Measurements from ENCODE around the gene C22orf15.

The C22orf15 gene

GRCh38 chr22:23786261-23786710 lies 23.5 kb downstream of the C22orf15 start:
- H3K27me3 ChIP-seq, result no peaks in the 10 kb centered on the region
- TF ChIP-seq Cebpa-rat (IDR thresholded peaks at IDR 0.05), result no peak
- H3K9me3 ChIP-seq, result no peaks in the 10 kb centered on the region
- peaks cover 55% of the 10 kb centered on the region for H3K36me3 ChIP-seq
- H3K27ac ChIP-seq, result peak overlapping the region; percentile 100
- H3K9ac ChIP-seq, result peak overlapping the region; percentile 100
- H3K4me3 ChIP-seq, result peak overlapping the region; percentile 90
- H4K20me1 ChIP-seq, result peaks cover 41% of the 10 kb centered on the region
- peaks cover 91% of the 10 kb centered on the region for H3K4me1 ChIP-seq
- H3K4me2 ChIP-seq, result peak overlapping the region; percentile 84

DNA sequence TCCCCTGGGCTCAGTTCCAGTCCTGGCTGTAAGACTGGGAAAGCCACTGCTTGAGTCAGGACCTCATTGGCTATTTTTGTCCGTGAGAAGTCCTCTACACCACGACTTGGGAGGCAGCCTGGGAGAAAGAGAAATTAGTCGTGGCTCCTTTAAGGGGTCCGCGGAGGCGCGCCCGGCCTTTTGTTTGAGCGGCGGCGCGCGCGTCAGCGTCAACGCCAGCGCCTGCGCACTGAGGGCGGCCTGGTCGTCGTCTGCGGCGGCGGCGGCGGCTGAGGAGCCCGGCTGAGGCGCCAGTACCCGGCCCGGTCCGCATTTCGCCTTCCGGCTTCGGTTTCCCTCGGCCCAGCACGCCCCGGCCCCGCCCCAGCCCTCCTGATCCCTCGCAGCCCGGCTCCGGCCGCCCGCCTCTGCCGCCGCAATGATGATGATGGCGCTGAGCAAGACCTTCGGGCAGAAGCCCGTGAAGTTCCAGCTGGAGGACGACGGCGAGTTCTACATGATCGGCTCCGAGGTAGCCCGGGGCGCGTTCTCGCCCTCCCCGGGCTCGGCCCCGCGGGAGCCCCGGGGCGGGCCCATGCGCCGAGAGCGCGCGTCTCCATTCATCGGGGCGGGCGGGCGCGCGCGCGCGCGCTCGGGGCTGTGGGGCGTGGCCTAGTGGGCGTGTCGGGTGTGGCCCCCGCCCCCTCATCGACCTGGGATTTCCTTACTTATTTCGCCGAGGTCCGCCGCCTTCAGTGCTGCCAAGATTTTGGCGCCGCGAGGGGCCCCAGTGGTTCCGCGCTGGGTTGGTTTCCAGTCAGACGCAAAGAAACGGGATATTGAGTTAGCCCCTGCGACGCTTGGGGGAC lies 24.2 kb downstream of the C22orf15 start, which contains the start of gene SMARCB1:
Gene SMARCB1 (plus strand): TSS at position 215 of the 848 bp plus-strand sequence. CDS start 204 bp downstream, at position 419.
- TF ChIP-seq Cebpa-rat (IDR thresholded peaks at IDR 0.05), result no peak
- peaks cover 48% of the 10 kb centered on the region for H4K20me1 ChIP-seq
- H3K36me3 ChIP-seq, result peaks cover 55% of the 10 kb centered on the region

GRCh38 chr22:23787600-23787896 lies 24.8 kb downstream of the C22orf15 start:
- Histone ChIP-seq H3K27me3 (no peaks in the 10 kb centered on the region), H4K20me1 (peaks cover 54% of the 10 kb centered on the region), H3K4me3 (peak overlapping the region; percentile 90), H3K4me2 (peak overlapping the region; percentile 84), H3K36me3 (peaks cover 55% of the 10 kb centered on the region), H3K27ac (peak overlapping the region; percentile 100), H3K4me1 (peaks cover 91% of the 10 kb centered on the region), H3K9ac (peak overlapping the region; percentile 100), H3K9me3 (no peaks in the 10 kb centered on the region)
- no peak for TF ChIP-seq Cebpa-rat (IDR thresholded peaks at IDR 0.05)

More for the DNA sequence above, 24.2 kb downstream of the C22orf15 start, which contains the start of gene SMARCB1:
- Histone ChIP-seq H3K4me3 (peak within 1 kb of the TSS; percentile 90), H3K27ac (peak within 1 kb of the TSS; percentile 100), H3K4me2 (peak within 1 kb of the TSS; percentile 84), H3K4me1 (peaks cover 91% of the 10 kb centered on the region), H3K27me3 (no peaks in the 10 kb centered on the region), H3K9me3 (no peaks in the 10 kb centered on the region), H3K9ac (peak within 1 kb of the TSS; percentile 100)

GRCh38 chr22:23787910-23788309 lies 25.1 kb downstream of the C22orf15 start:
- peaks cover 55% of the 10 kb centered on the region for H3K36me3 ChIP-seq
- H3K9me3 ChIP-seq, result no peaks in the 10 kb centered on the region
- H4K20me1 ChIP-seq, result peaks cover 57% of the 10 kb centered on the region
- peak overlapping the region; percentile 84 for H3K4me2 ChIP-seq
- H3K9ac ChIP-seq, result peak overlapping the region; percentile 100
- H3K27ac ChIP-seq, result peak overlapping the region; percentile 100
- H3K27me3 ChIP-seq, result no peaks in the 10 kb centered on the region
- TF ChIP-seq Cebpa-rat (IDR thresholded peaks at IDR 0.05), result no peak
- peaks cover 91% of the 10 kb centered on the region for H3K4me1 ChIP-seq
- H3K4me3 ChIP-seq, result peak overlapping the region; percentile 90

DNA sequence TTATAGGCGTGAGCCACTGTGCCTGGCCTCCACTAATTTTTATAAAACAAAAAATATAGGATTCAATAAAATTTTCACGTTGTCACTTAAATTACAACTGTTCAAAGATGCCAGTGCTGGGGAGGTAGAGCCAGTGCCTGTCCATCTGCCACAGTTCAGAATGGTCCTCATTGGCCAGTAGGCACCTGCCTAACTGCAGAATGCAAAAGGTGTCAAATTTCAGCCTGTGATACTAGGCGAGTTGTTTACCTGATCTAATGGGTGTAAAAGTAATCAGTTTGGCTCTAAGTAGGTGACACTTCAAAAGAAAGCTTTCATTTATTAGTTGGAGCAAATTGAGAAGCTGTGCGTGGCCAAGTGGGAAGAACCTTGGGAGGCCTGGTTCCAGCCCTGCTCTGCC lies 26.3 kb downstream of the C22orf15 start:
- H3K4me2 ChIP-seq, result peak overlapping the region; percentile 84

DNA sequence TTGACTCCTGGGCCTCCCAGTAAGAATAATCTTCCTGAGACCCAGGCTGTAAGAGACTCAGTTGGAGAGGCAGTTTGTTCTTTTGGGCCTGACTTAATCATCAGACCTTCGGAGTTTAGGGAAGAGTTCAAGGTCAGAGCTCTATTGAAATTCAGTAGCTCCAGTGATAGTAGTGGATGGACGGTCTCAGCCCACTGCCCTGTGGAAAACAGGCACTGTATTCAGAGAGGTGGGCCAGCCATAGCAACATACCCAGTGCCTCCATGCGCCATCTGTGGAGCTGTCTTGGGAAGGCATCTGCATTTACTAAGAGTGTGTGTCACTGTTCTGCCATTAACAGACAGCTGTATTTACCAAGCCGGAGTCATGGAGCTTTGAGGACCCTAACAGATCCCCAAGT lies 26.8 kb downstream of the C22orf15 start:
- TF ChIP-seq Cebpa-rat (IDR thresholded peaks at IDR 0.05), result no peak
- no peaks in the 10 kb centered on the region for H3K9me3 ChIP-seq
- H3K27ac ChIP-seq, result no peak overlapping the region
- H3K36me3 ChIP-seq, result peaks cover 64% of the 10 kb centered on the region
- peak overlapping the region; percentile 50; the same call in 1 of the 2 replicates for H3K9ac ChIP-seq
- no peaks in the 10 kb centered on the region for H3K27me3 ChIP-seq
- peaks cover 77% of the 10 kb centered on the region for H3K4me1 ChIP-seq
- no peak overlapping the region for H3K4me3 ChIP-seq
- peak overlapping the region; percentile 84 for H3K4me2 ChIP-seq
- peaks cover 64% of the 10 kb centered on the region for H4K20me1 ChIP-seq

More for the DNA sequence above, 26.3 kb downstream of the C22orf15 start:
- no peaks in the 10 kb centered on the region for H3K27me3 ChIP-seq
- peak overlapping the region; percentile 50; the same call in 1 of the 2 replicates for H3K9ac ChIP-seq
- H3K36me3 ChIP-seq, result peaks cover 59% of the 10 kb centered on the region
- peak overlapping the region; percentile 1; the same call in 1 of the 2 replicates for H3K27ac ChIP-seq
- peaks cover 82% of the 10 kb centered on the region for H3K4me1 ChIP-seq
- no peak for TF ChIP-seq Cebpa-rat (IDR thresholded peaks at IDR 0.05)
- no peak overlapping the region for H3K4me3 ChIP-seq
- no peaks in the 10 kb centered on the region for H3K9me3 ChIP-seq
- peaks cover 64% of the 10 kb centered on the region for H4K20me1 ChIP-seq

GRCh38 chr22:23790819-23791737 lies 28.3 kb downstream of the C22orf15 start:
- Histone ChIP-seq H3K36me3 (peaks cover 78% of the 10 kb centered on the region), H3K27ac (no peak overlapping the region)
- no peak for TF ChIP-seq Cebpa-rat (IDR thresholded peaks at IDR 0.05)

DNA sequence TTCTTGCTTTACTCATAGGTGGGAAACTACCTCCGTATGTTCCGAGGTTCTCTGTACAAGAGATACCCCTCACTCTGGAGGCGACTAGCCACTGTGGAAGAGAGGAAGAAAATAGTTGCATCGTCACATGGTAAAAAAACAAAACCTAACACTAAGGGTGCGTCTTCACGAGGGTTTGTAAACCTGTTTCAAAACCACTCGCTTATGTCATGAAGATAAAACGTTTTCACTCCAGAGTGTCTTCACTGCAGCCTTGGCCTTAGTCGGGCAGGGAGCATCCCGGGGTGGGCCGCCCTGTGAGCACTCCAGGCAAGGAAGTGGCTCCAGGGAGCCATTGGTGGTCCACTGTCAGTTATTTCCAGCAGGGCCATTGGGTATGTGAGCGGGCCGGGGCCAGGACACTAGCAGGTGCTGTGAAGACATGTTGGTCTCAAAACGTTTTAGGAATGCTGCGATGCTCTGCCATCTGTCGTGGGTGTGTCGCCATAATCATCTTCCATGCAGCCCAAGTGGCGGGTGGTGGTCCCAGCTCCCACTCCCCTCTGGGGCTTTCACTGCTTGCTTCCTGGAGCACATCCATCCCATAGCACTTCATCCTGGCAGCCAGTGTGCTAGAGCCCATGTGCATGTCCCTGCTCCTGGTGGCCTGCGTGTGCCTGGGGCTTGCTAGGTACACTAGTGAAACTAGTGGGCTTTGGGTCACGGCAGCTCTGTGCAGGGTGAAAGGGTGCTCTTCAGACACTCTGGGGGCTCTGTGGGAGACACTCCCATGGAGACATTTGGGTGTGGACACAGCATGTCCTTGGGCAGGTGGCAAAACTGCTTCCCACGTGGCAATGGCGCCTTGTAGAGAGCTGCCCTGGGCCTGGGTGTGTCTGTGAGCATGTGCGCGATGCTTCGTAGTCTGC lies 29.2 kb downstream of the C22orf15 start:
- H3K9ac ChIP-seq, result peak overlapping the region; percentile 63
- peak overlapping the region; percentile 71 for H3K4me2 ChIP-seq
- no peaks in the 10 kb centered on the region for H3K9me3 ChIP-seq
- peaks cover 74% of the 10 kb centered on the region for H4K20me1 ChIP-seq
- no peaks in the 10 kb centered on the region for H3K27me3 ChIP-seq
- peaks cover 87% of the 10 kb centered on the region for H3K36me3 ChIP-seq
- no peak for TF ChIP-seq Cebpa-rat (IDR thresholded peaks at IDR 0.05)
- peak overlapping the region; percentile 61 for H3K27ac ChIP-seq
- peaks cover 56% of the 10 kb centered on the region for H3K4me1 ChIP-seq
- no peak overlapping the region for H3K4me3 ChIP-seq

More at GRCh38 chr22:23790819-23791737, 28.3 kb downstream of the C22orf15 start:
- Histone ChIP-seq H4K20me1 (peaks cover 67% of the 10 kb centered on the region), H3K9me3 (no peaks in the 10 kb centered on the region), H3K4me3 (no peak overlapping the region), H3K27me3 (no peaks in the 10 kb centered on the region), H3K9ac (no peak overlapping the region), H3K4me1 (peaks cover 63% of the 10 kb centered on the region), H3K4me2 (peak overlapping the region; percentile 71)

Measured in BLaER1 (cell line).